Measurements from ENCODE around the gene SPEN. TPM values are rescaled to one million over a fixed set of nuclear protein-coding genes. Genes with fewer than 3 reads are reported as not detected.
A peak's percentile ranks its signal among the peaks of the same experiment; 100 is the strongest.

Gene SPEN
- total RNA-seq, 1 experiment from 2014 or later, result 44.2 TPM

DNA sequence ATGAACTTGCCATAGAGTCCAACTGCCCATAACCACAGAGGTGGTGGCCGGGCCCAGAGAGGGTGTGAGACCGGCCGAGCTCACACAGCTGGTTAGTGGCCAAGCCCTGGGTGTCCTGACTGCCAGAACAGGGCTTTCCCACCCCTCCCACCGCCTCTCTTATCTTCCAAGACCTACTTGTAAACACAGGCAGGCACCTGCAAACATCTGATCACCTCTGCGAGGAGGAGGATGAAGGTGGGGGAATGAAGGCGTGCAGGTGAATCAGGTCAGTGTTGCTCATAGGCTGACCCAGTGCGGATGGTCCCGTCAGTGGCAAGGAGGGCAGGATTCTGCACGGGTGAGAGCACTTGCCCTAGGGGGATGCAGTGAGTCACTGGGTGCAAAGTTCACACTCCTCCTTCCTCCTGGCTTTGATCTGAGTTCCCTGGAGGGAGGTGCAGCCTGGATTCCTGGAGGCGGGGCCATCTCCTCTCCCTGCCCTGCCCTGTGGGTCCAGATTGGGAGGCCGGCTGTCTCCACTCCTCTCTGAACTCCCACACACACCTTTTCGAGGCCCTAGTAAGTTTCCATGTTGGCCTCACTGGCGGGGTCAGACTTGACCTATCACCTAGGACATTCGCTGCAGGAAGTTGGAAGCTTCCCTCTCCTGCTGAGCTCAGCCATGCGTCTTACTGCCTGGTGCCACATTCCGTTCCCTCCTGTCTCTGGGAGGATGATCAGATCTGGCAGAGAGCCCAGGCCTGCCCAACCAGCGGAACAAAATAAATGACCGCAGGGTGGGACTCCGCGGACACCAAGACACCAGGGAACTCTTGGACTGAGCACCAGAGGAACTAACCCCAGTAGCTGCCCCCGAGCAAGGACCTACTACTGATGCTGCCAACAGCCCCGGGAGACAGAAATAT lies 47.3 kb upstream of the SPEN start:
- Mint-ChIP-seq H3K27ac (ENCODE audit: low read depth, unreplicated experiment) (peak overlapping the region; percentile 91), H3K4me3 (ENCODE audit: unreplicated experiment) (peak overlapping the region; percentile 63), H3K4me1 (ENCODE audit: insufficient read depth, unreplicated experiment) (peaks cover 60% of the 10 kb centered on the region), H3K36me3 (ENCODE audit: insufficient read depth, unreplicated experiment) (peaks cover 7% of the 10 kb centered on the region), H3K27me3 (ENCODE audit: insufficient read depth, unreplicated experiment) (no peaks in the 10 kb centered on the region), H3K9me3 (ENCODE audit: unreplicated experiment) (no peaks in the 10 kb centered on the region)
- POLR2A ChIA-PET, result interaction anchor here (0.6 to 7.0 kb wide), 26 partner anchors 10 to 356 kb away, joined by 3 to 88 read pairs (median 6); partner anchors contain the start of genes DDI2, EPHA2, FBLIM1 and SPEN
- TF ChIP-seq, protein P1, sequence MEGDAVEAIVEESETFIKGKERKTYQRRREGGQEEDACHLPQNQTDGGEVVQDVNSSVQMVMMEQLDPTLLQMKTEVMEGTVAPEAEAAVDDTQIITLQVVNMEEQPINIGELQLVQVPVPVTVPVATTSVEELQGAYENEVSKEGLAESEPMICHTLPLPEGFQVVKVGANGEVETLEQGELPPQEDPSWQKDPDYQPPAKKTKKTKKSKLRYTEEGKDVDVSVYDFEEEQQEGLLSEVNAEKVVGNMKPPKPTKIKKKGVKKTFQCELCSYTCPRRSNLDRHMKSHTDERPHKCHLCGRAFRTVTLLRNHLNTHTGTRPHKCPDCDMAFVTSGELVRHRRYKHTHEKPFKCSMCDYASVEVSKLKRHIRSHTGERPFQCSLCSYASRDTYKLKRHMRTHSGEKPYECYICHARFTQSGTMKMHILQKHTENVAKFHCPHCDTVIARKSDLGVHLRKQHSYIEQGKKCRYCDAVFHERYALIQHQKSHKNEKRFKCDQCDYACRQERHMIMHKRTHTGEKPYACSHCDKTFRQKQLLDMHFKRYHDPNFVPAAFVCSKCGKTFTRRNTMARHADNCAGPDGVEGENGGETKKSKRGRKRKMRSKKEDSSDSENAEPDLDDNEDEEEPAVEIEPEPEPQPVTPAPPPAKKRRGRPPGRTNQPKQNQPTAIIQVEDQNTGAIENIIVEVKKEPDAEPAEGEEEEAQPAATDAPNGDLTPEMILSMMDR (IDR thresholded peaks at IDR 0.05; ENCODE audit: unreplicated experiment), result no peak
- intact Hi-C loops (cut with micrococcal nuclease), result loop anchor here (2.0 to 5.0 kb wide), 2 partner anchors 35 to 47 kb away; partner anchors contain the start of gene SPEN
- peak; percentile 96 for DNase-seq (ENCODE audit: unreplicated experiment)
- no TSS peak for BruUV-seq (replicated peaks)
- CTCF ChIA-PET, result interaction anchor here (0.6 to 1.6 kb wide), 6 partner anchors 9 to 465 kb away, joined by 3 to 8 read pairs (median 4); partner anchors contain the start of gene SPEN

DNA sequence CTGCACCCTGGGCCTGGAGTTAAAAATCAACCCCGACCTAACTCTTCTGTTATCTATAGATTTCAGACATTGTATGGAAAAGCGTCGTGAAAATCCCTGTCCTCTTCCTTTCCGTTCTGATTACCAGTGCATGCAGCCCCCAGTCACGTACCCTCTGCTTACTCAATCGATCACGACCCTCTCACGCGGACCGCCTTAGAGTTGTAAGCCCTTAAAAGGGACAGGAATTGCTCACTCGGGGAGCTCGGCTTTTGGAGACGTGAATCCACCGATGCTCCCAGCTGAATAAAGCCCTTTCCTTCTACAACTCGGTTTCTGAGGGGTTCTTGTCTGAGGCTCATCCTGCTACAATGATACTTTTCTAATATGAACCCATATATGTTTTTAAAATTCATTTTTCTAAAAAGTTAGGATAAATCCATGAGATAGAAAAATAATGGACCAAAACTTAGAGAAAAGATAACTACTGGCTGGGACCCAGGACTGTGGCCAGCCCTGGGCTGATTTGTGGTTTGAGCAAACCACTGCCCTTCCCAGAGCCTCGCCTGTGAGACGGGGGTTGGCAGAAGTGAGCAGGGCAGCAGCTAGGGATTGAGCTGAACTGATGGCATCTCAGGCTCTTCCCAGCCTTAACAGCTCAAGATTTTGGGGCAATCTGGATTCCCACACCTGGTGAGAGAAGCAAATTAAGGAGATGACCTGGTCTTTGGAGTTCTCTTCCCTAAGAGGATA lies 45.1 kb upstream of the SPEN start:
- H3K4me1 Mint-ChIP-seq (ENCODE audit: insufficient read depth, unreplicated experiment), result peaks cover 44% of the 10 kb centered on the region
- no peaks in the 10 kb centered on the region for H3K9me3 Mint-ChIP-seq (ENCODE audit: unreplicated experiment)
- peak; percentile 46 for DNase-seq (ENCODE audit: unreplicated experiment)
- ChIA-PET POLR2A (interaction anchor here (0.6 to 3.8 kb wide), 7 partner anchors 13 to 150 kb away, joined by 3 to 75 read pairs (median 3); partner anchors contain the start of gene SPEN), CTCF (interaction anchor here (0.6 to 5.1 kb wide), 5 partner anchors 11 to 125 kb away, joined by 3 to 31 read pairs (median 4); no protein-coding TSS in a partner anchor)
- H3K27me3 Mint-ChIP-seq (ENCODE audit: insufficient read depth, unreplicated experiment), result no peaks in the 10 kb centered on the region
- BruUV-seq (replicated peaks), result no TSS peak
- intact Hi-C loops (cut with micrococcal nuclease), result no loop called here
- TF ChIP-seq, protein P1 (IDR thresholded peaks at IDR 0.05; ENCODE audit: unreplicated experiment), result no peak
- H3K27ac Mint-ChIP-seq (ENCODE audit: low read depth, unreplicated experiment), result no peak overlapping the region
- H3K4me3 Mint-ChIP-seq (ENCODE audit: unreplicated experiment), result no peak overlapping the region
- H3K36me3 Mint-ChIP-seq (ENCODE audit: insufficient read depth, unreplicated experiment), result peaks cover 6% of the 10 kb centered on the region

DNA sequence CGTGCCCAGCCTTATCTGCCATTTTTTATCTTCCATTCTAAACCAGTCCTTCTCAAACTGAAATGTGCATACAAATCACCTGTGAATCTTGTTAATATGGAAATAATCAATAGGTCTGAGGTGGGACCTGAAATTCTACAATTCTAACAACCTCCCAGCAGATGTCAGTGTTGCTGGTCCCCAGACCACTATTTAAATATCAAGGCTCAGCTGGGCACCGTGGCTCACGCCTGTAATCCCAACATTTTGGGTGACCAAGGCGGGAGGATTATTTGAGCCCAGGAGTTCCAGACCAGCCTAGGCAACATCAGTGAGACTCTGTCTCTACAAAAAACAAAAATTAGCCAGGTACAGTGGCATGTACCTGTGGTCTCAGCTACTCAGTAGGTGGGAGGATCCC lies 44.1 kb upstream of the SPEN start:
- H3K9me3 Mint-ChIP-seq (ENCODE audit: unreplicated experiment), result no peaks in the 10 kb centered on the region
- POLR2A ChIA-PET, result interaction anchor here (0.7 to 1.3 kb wide), 4 partner anchors 8 to 186 kb away, joined by 3 to 5 read pairs (median 4); no protein-coding TSS in a partner anchor
- peaks cover 38% of the 10 kb centered on the region for H3K4me1 Mint-ChIP-seq (ENCODE audit: insufficient read depth, unreplicated experiment)
- peak; percentile 54 for DNase-seq (ENCODE audit: unreplicated experiment)
- no peak overlapping the region for H3K27ac Mint-ChIP-seq (ENCODE audit: low read depth, unreplicated experiment)
- H3K4me3 Mint-ChIP-seq (ENCODE audit: unreplicated experiment), result no peak overlapping the region
- TF ChIP-seq, protein P1 (IDR thresholded peaks at IDR 0.05; ENCODE audit: unreplicated experiment), result peak; percentile 36
- CTCF ChIA-PET, result interaction anchor here (0.6 to 5.1 kb wide), 5 partner anchors 12 to 210 kb away, joined by 3 to 31 read pairs (median 4); no protein-coding TSS in a partner anchor
- no peaks in the 10 kb centered on the region for H3K36me3 Mint-ChIP-seq (ENCODE audit: insufficient read depth, unreplicated experiment)
- intact Hi-C loops (cut with micrococcal nuclease), result no loop called here
- no TSS peak for BruUV-seq (replicated peaks)
- no peaks in the 10 kb centered on the region for H3K27me3 Mint-ChIP-seq (ENCODE audit: insufficient read depth, unreplicated experiment)

All from MCF 10A (cell line).